Calu3 (cell line): ENCODE data around the gene MRPS26. TPM values are rescaled to one million over a fixed set of nuclear protein-coding genes. Genes with fewer than 3 reads are reported as not detected.
A peak's percentile ranks its signal among the peaks of the same experiment; 100 is the strongest.
"Not testable (repeated sequence)": the region's sequence is repeated elsewhere in the genome, so short reads cannot be mapped to it uniquely, and the experiment has no call there.

Source experiments
- BruUV-seq: library from RNA; stranded (reverse); fragments of 400-500 nt; replicated peaks from 2 replicates; lab custom pipeline; 2021; lab: Mats Ljungman, UMichigan
- CTCF ChIA-PET: fragments of 300-600 bp; sonication (Branson Sonifier 250); formaldehyde crosslinking; loops from one replicate; lab custom pipeline; 2022; ENCODE audit warnings: antibody characterized with exemption; lab: Charles Lee
- DNase-seq: peaks from one replicate; pipeline ENCODE4 v3.0.0; 2022
- H3K27ac Mint-ChIP-seq: one replicate; pipeline ENCODE4 v1.8.0; 2022; ENCODE audit warnings: mixed read lengths; ENCODE audit not compliant: unreplicated experiment
- H3K27me3 Mint-ChIP-seq: one replicate; pipeline ENCODE4 v1.8.0; 2022; ENCODE audit warnings: mixed read lengths; ENCODE audit not compliant: unreplicated experiment
- H3K36me3 Mint-ChIP-seq: one replicate; pipeline ENCODE4 v1.8.0; 2022; ENCODE audit warnings: mild to moderate bottlenecking, moderate library complexity, mixed read lengths; ENCODE audit not compliant: insufficient read depth, unreplicated experiment
- H3K4me1 Mint-ChIP-seq: one replicate; pipeline ENCODE4 v1.8.0; 2022; ENCODE audit warnings: mild to moderate bottlenecking, low read depth, mixed read lengths; ENCODE audit not compliant: unreplicated experiment
- H3K4me3 Mint-ChIP-seq: one replicate; pipeline ENCODE4 v1.8.0; 2022; ENCODE audit warnings: mild to moderate bottlenecking, low read depth, moderate library complexity, mixed read lengths; ENCODE audit not compliant: unreplicated experiment
- H3K9me3 Mint-ChIP-seq: one replicate; pipeline ENCODE4 v1.8.0; 2022; ENCODE audit warnings: low read depth, mixed read lengths; ENCODE audit not compliant: unreplicated experiment
- CTCF ChIP-seq: fragments of 200-600 bp; IDR thresholded peaks from one replicate; pipeline ENCODE4 v1.8.0; 2022; ENCODE audit warnings: antibody characterized with exemption; ENCODE audit not compliant: unreplicated experiment
- intact Hi-C: fragments of 100-400 bp; cut with micrococcal nuclease; formaldehyde crosslinking; loops from one replicate; pipeline ENCODE4 v1.10.0; 2022; ENCODE audit not compliant: unreplicated experiment
- total RNA-seq: library from RNA; stranded (reverse); gene quantifications from 2 replicates; pipeline ENCODE4 v1.2.3, GENCODE V29; 2022

The MRPS26 gene
- total RNA-seq, 1 experiment from 2014 or later: 30.7 TPM

- Mint-ChIP-seq H3K9me3 (no peaks in the 10 kb centered on the region), H3K4me1 (peaks cover 7% of the 10 kb centered on the region), H3K27ac (peak overlapping the region; percentile 69), H3K4me3 (peak overlapping the region; percentile 55), H3K36me3 (no peaks in the 10 kb centered on the region), H3K27me3 (peaks cover 22% of the 10 kb centered on the region)
- DNase-seq: no peak
- BruUV-seq: no TSS peak
- intact Hi-C loops: no loop called here
- TF ChIP-seq CTCF: no peak
- CTCF ChIA-PET: no interaction called here
Observed at GRCh38 chr20:3071266-3071609, 25.4 kb downstream of the MRPS26 start.

GRCh38 chr20:3071610-3072529 lies 26.0 kb downstream of the MRPS26 start, which contains the start of gene OXT:
OXT (plus strand) TSS chr20:3071620; CDS start chr20:3071656, 36 bp downstream.
- Mint-ChIP-seq H3K27ac (peak within 1 kb of the TSS; percentile 69), H3K4me3 (peak within 1 kb of the TSS; percentile 55), H3K36me3 (no peaks in the 10 kb centered on the region), H3K4me1 (peaks cover 7% of the 10 kb centered on the region), H3K9me3 (no peaks in the 10 kb centered on the region), H3K27me3 (peaks cover 16% of the 10 kb centered on the region)
- CTCF ChIA-PET: no interaction called here
- DNase-seq: no peak
- TF ChIP-seq CTCF: no peak
- intact Hi-C loops: no loop called here
- no TSS peak for BruUV-seq

GRCh38 chr20:3072530-3073250 lies 26.8 kb downstream of the MRPS26 start:
- intact Hi-C loops: no loop called here
- Mint-ChIP-seq H3K4me1 (peaks cover 7% of the 10 kb centered on the region), H3K27me3 (peaks cover 12% of the 10 kb centered on the region), H3K36me3 (no peaks in the 10 kb centered on the region), H3K4me3 (peak overlapping the region; percentile 55), H3K27ac (no peak overlapping the region), H3K9me3 (no peaks in the 10 kb centered on the region)
- TF ChIP-seq CTCF: no peak
- BruUV-seq: no TSS peak
- CTCF ChIA-PET: interaction anchor here (0.5 kb wide), 1 partner anchor 352 kb away, joined by 11 read pairs; no protein-coding TSS in a partner anchor
- DNase-seq: no peak

GRCh38 chr20:3073251-3073643 lies 27.4 kb downstream of the MRPS26 start:
- DNase-seq, H3K9me3 Mint-ChIP-seq, intact Hi-C loops, H3K4me3 Mint-ChIP-seq, H3K36me3 Mint-ChIP-seq, H3K4me1 Mint-ChIP-seq, H3K27ac Mint-ChIP-seq, BruUV-seq: not testable (repeated sequence)
- H3K27me3 Mint-ChIP-seq: peaks cover 12% of the 10 kb centered on the region
- CTCF ChIA-PET: interaction anchor here (0.5 kb wide), 1 partner anchor 353 kb away, joined by 11 read pairs; no protein-coding TSS in a partner anchor
